Limb (tissue), 2 donors: ENCODE data around the gene EFCAB6.

Experiments
- DNase-seq, 2 donors: peaks; one replicate each; pipeline ENCODE4 v3.0.0-alpha.2; 2016; ENCODE audit errors: extremely low spot score in 2 of 2

The EFCAB6 gene, protein sequence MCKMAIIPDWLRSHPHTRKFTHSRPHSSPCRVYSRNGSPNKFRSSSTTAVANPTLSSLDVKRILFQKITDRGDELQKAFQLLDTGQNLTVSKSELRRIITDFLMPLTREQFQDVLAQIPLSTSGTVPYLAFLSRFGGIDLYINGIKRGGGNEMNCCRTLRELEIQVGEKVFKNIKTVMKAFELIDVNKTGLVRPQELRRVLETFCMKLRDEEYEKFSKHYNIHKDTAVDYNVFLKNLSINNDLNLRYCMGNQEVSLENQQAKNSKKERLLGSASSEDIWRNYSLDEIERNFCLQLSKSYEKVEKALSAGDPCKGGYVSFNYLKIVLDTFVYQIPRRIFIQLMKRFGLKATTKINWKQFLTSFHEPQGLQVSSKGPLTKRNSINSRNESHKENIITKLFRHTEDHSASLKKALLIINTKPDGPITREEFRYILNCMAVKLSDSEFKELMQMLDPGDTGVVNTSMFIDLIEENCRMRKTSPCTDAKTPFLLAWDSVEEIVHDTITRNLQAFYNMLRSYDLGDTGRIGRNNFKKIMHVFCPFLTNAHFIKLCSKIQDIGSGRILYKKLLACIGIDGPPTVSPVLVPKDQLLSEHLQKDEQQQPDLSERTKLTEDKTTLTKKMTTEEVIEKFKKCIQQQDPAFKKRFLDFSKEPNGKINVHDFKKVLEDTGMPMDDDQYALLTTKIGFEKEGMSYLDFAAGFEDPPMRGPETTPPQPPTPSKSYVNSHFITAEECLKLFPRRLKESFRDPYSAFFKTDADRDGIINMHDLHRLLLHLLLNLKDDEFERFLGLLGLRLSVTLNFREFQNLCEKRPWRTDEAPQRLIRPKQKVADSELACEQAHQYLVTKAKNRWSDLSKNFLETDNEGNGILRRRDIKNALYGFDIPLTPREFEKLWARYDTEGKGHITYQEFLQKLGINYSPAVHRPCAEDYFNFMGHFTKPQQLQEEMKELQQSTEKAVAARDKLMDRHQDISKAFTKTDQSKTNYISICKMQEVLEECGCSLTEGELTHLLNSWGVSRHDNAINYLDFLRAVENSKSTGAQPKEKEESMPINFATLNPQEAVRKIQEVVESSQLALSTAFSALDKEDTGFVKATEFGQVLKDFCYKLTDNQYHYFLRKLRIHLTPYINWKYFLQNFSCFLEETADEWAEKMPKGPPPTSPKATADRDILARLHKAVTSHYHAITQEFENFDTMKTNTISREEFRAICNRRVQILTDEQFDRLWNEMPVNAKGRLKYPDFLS (N-terminal part only)

GRCh38 chr22:43812149-43812842 lies at the start of gene EFCAB6:
TSS of gene EFCAB6 (minus strand) at chr22:43812305. CDS start at chr22:43782318, 29,987 bp downstream.
- DNase-seq, result peak; percentile 95 to 97

DNA sequence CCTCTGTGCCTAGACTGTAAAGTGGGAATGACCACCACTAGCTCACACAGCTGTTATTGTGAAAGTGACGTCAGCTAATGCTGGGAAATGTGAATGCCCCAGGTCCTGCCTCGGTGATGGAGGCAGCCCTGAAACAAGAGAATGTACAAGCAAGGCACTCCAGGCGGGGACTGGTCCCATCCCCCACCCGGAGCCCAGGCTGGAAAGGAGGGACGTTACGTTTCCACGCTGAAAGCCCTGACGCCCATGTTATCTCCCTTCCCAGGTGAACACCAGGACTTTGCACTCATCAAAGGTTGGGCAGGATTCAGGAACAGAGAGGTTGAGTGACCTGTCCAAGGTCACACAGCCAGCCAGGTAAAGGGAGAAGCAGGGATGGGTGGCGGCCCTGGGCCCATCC lies 49.4 kb upstream of the EFCAB6 start:
- DNase-seq, result peak in 1 of 2 donors; percentile 60

DNA sequence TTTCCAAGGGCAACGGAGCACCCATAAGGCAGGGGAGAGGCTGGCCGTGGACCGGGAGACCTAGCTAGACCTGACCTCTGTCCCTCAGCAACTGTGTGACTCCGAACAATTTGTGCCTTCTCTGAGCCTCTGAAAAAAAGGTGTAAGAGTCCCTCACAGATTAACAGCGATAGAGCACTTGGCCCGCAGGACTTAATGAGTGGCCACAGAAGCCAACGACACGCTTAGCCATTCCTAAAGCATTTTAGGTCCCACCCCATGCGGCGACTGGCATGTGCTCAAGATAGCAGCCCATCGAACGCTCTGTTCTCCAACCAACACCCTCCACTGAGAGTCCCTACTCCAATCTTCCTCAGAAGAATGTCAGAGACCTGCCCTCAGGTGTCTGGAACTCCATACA lies 48.7 kb upstream of the EFCAB6 start:
- peak in 1 of 2 donors; percentile 21 for DNase-seq

- DNase-seq, result peak in 1 of 2 donors; percentile 30
Measured at GRCh38 chr22:43860126-43860525, 48.0 kb upstream of the EFCAB6 start.

- DNase-seq, result no peak
Measured at GRCh38 chr22:43859621-43860020, 47.5 kb upstream of the EFCAB6 start.

DNA sequence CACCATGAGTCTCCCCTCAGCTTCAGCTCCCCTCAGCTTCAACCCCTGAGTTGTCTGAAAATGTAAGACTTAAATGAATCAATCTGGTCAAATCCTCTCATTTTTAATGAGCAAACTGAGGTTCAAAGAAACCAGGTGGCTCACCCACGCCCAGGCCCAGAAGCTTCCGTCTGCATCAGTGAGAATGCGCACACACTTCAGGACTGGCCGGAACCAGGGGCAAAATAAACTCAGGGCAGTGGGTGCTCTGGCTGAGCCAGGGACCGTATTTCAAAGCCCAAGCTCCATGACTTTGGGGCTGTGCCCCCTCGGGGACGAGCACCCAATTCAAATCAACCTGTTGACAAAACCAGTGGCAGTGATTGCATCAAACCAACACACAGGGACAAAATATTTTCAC lies 47.1 kb upstream of the EFCAB6 start:
- no peak for DNase-seq

GRCh38 chr22:43858156-43858895 lies 46.2 kb upstream of the EFCAB6 start:
- no peak for DNase-seq

- no peak for DNase-seq
Measured at GRCh38 chr22:43857367-43857766, 45.3 kb upstream of the EFCAB6 start.

- DNase-seq, result no peak
Measured at GRCh38 chr22:43855431-43855830, 43.3 kb upstream of the EFCAB6 start.

DNA sequence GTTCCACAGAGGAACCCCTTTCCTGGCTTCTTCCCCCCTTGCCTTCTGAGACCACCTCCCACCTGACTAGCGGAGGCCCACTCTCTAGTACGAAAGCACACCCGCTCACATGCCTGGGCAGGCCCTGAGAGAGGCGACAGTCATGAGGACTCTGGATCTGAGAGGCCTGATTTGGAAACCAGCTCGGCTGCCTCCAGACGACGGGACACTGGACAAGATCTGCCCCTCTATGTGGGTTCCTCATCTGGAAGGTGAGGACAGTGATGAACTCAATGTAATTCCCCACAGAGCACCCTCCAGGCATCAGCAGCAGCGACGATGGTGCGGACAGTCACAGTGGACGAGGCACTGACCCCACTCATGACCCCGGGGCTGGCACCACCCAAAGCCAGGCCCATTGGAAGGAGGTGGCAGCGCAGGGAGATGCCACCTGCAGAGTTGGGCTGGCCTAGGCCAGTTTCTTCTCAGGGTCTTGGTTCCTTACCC lies 42.7 kb upstream of the EFCAB6 start:
- no peak for DNase-seq

GRCh38 chr22:43854121-43854785 lies 42.1 kb upstream of the EFCAB6 start:
- no peak for DNase-seq

DNA sequence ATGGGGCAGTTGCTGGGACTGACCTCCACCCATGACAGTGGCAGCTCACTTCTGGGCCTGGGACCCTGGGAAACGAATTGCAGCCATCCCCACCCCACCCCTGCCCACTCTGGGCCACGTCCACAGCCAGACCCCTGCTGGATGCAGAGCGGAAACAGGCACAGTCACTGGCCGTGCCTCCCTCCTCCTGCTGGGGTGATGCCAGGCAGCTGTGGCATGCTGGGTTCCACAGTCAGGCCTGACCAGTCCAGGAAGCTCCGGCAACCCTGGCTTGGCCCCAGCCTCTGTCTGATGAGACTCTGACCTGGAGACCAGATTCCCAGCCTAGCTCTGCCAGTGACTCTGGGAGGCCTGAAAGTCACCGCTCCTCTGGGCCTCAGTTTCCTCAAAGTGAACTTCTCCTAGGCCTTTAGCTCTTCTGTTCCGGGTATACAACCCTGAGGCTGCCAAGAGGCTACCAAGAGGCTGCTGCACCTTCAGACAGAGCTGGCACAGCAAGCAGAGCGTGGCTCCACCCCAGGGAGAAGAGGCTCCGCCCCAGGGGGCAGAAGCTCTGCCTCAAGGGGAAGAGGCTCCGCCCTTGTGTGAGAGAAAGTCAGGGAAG lies 41.3 kb upstream of the EFCAB6 start:
- DNase-seq, result peak in 1 of 2 donors; percentile 24

- no peak for DNase-seq
Measured at GRCh38 chr22:43852573-43853327, 40.6 kb upstream of the EFCAB6 start.

DNA sequence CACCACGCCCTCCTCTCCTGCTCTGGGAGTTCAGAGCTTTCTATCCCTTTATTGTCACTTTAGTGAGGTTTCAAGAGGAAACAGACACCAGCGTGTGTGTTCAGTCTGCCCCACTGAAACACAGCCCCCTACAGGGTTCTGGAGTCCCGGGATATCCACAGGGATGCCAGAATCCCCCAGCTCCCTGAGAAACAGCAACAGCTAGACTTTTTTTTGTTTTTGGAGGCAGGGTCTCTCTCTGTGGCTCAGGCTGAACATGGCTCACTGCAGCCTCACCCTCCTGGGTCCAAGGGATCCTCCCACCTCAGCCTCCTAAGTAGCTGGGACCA lies 39.8 kb upstream of the EFCAB6 start:
- DNase-seq, result no peak

DNA sequence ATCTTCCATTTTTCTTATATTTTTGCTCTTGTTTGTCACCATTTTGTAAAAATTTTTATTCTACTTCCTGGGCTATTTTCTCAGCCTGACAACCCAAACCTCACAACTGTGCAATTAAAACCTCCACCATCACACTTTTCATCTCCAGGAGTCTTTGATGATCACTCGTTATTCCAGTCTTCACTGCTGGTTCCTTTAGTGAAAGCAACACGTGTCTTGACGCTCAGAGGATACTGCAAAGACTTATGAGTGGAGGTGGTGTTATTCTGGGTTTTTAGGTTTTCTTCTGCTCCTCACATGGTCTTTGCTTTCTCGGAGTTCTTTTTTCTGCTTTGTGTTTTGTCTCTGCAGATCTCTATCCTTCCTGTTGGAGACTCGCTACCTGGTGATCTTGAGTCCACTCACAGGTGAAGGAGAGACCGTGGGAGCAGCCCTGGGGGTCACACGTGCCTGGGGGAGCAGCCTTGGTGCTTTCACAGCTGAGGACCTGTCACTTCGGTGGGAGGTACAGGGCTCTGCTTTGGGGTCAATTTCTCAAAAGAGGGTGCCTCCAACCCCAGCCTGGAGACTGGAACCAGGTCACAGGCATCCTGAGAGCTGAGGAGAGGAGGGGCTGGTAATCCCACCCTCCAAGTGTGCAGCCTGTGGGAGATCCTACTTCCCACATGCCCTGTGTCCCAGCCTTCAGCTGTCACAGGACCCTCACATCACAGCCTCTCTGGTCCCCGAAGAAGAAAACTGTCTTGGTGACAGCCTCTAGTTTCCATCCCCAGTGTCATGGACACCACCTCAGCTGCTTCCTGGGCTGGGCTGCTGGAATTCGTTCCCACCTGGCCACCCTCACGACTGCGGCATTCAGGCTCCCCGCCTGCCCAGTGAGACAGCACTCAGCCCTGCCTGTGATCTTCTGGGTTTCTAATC lies 39.2 kb upstream of the EFCAB6 start:
- peak in 1 of 2 donors; percentile 18 for DNase-seq

- DNase-seq, result no peak
Measured at GRCh38 chr22:43850529-43850928, 38.4 kb upstream of the EFCAB6 start.

- DNase-seq, result peak in 1 of 2 donors; percentile 18
Measured at GRCh38 chr22:43849731-43850130, 37.6 kb upstream of the EFCAB6 start.
